Endometrium (tissue), 2 donors: ENCODE data around the gene ADIPOR1.

Experiments
- FAIRE-seq: peaks from 2 replicates; lab custom pipeline; 2012; peaks lifted over from hg19 to GRCh38; lab: Jason Lieb, UNC
- donor health status: control.
- donor health status: control.

Gene ADIPOR1

DNA sequence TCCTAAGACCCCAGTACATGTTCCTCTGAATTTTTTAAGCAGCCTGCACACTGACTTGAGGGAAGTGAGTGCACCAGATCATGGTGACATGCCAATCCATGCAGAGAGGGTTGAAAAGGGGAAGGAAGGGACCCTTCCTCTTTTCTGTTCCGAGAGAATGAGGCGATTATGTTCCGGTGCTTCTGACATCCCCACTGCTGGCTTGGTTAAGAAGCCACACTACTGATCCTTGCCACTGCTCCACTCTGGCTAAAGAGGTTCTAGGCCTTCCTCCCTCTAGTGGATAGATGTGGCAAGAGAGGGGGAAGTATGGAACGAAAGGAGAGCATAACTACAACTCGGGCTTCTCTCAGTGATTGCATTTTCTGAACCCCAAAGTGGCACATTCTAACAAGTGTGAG is 10.8 kb upstream of the ADIPOR1 start:
- FAIRE-seq: no peak

DNA sequence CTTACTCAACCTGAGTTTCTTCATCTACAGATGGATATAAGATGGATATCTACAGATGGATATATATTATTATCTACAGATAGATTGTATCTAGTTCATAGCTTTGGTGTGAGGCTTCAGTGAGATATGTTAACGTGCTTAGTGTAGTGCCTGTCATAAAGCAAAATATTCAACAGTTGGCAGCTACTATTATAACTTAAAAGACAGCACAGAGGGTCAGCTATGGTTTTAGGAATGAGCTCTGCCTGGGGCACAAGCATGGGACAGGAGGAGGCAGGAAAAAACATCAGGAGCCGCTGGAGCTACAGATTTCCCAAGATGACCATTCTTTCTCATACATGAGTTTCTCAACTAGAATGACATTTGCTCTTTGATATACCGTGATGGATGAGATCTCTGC is 10.2 kb upstream of the ADIPOR1 start:
- FAIRE-seq: no peak

- FAIRE-seq: no peak
These were observed 9.7 kb upstream of the ADIPOR1 start for GRCh38 chr1:202967684-202968281.

- no peak for FAIRE-seq
These were observed 8.1 kb upstream of the ADIPOR1 start for GRCh38 chr1:202966006-202966898.

GRCh38 chr1:202965422-202965821 is 7.3 kb upstream of the ADIPOR1 start:
- FAIRE-seq: no peak

DNA sequence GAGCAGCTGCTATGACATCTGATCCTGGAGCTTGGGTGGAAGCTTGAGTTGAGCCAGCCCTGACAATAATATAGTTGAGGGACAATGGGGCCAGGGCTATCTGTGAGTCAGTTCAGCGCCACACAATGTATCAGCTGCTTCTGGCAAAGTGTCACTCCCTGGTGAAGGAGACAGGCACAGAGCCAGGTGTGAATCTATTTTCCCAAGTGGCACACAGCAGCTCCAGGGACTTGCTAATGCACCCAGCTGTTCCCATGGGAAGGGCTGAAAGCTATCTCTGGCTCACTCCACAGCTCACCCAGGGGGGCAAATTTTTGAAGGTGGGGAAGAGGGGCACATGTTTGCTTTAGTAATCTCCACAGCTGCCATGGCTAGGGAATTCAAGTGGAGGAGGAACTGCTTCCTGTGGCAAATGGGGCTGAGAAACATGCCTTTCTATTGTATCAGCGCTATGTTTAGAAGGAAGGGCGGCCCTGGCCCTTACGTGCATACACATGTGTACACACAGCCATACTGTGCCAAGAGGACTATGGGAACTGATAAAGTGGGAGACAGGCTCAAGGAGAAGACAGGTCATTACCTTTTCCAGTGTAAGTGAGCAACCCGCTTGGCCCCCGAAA is 6.8 kb upstream of the ADIPOR1 start:
- no peak for FAIRE-seq

DNA sequence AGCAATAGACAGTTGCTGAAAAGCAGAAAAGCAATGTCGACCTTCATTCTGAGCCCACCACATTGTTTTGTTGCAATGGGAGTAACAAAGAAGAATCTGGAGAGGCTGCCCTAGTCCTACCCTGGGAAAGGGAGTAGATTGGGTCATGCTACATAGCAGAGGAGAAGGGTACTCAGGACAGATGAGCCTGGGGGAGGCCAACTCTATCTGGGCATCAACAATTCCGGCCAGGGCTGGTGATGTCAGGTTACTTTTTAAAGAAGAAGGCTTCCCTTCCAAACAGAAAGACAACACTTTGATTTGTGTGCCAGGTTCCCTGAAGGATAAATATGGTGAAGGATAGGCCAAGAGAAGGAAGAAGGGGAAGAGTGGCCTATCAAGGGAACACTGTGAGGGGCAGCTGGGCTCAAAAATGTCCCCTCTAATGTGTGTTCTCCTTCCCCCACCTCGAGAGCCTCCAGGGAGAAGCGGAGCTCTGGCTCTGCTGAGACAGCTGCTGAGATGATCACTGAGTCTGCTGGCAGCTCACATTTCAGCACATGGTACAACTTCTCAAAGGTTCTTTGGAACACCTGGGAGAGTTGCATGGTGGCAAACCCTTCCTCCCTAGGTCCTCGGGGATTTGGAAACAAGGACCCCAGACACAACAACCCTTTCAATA is 3.2 kb upstream of the ADIPOR1 start:
- FAIRE-seq: no peak

GRCh38 chr1:202959276-202959620 is 1.1 kb upstream of the ADIPOR1 start:
- no peak for FAIRE-seq

GRCh38 chr1:202958544-202959275 is 598 bp upstream of the ADIPOR1 start:
- FAIRE-seq: no peak

DNA sequence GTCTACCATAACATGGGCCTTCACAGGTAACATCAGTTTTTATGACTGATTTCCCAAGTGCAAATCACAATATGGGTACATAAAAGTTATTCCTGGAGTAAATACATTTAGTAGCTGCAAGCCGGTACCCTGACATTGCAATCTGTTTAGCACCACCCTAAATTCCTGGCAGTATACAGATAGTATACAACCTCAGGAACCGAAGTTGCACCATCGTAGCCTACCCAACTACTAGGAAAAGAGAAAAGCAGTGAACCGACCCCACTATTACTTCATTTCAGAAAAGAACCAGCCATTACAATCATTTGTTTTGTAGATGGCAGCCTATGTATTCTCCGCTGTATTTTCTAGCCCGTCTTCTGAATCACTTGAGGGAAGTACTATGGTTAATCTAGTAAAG is 1.1 kb downstream of the ADIPOR1 start:
- no peak for FAIRE-seq

- no peak for FAIRE-seq
These were observed 3.9 kb downstream of the ADIPOR1 start for GRCh38 chr1:202954057-202954745.

DNA sequence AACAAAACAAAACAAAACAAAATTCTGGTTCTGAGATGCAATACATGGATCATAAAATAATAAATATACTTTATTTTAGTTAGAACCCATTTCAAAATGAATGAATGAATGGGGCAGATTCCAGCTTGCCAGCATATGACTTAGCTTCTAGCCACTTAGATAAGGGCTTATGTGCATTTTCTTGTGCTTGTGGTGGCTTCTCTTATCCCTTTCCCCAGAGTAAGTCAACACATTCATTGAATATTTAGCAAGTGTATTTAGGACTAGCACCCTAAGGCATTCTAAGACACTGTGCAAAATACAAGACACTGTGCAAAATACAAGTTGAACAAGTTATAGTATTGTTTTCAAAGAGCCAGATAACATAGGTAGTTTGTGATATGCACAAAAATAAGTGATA is 4.7 kb downstream of the ADIPOR1 start:
- FAIRE-seq: no peak

- FAIRE-seq: no peak
These were observed 5.3 kb downstream of the ADIPOR1 start for GRCh38 chr1:202952818-202953217.

- FAIRE-seq: no peak
These were observed 6.0 kb downstream of the ADIPOR1 start for GRCh38 chr1:202952099-202952498.

GRCh38 chr1:202951437-202951836 is 6.7 kb downstream of the ADIPOR1 start:
- no peak for FAIRE-seq

DNA sequence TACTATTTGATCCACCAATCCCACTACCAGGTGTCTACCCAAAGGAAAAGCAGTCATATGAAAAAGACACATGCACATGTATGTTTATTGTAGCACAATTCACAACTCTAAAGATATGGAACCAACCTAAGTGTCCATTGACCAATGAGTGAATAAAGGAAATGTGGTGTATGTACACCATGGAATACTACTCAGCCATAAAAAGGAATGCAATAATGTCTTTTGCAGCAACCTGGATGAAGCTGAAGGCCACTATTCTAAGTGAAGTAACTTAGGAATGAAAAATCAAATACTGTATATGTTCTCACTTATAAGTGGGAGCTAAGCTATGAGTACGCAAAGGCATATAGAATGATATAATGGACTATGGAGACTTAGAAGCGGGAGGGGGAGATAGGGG is 12.6 kb downstream of the ADIPOR1 start:
- no peak for FAIRE-seq

DNA sequence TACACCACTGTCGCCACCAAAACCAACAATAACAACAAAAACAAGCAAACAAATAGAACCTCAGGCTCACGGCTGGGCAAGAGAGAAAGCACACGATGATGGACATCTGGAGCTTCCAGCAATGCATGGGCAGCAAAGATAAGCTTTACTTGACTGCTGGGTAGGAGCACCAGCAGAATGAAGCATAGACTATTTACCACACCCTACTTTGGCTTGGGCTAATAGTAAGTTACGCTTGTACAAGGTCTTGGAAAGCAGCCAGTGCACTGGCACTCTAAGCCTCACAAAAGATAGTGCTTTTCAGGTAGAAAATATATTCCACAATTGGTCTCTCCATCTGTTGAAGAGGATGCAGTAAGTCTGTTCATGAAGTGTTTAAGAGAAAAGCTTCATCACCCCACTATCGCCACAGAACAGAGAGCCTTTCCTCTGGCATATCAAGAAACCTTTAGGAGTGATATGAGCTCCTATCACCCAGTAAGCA is 13.6 kb downstream of the ADIPOR1 start:
- FAIRE-seq: no peak

DNA sequence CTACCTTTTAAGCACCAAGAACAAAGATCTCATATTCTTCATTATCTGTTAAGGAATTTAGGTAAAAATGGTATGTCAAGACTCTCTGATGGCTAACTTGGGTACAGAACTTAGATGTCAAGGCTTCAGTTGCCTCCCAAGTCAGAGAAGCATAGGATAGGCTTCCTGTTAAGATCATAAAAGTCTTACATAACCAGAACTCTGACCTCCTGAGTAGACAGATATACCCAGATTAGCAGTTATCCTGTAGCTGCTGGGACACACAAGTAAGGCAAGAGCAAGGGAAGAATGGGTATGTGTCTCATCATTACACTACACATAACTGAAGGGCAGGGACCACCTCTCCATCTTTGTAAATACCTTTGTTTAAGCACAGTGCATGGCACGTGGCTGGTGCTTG is 15.7 kb downstream of the ADIPOR1 start:
- FAIRE-seq: no peak

- no peak for FAIRE-seq
These were observed 16.7 kb downstream of the ADIPOR1 start for GRCh38 chr1:202941372-202941771.

- no peak for FAIRE-seq
These were observed 17.6 kb downstream of the ADIPOR1 start for GRCh38 chr1:202940561-202940960.

GRCh38 chr1:202938287-202938925 is 19.7 kb downstream of the ADIPOR1 start:
- FAIRE-seq: no peak
